GM18867 (cell line): ENCODE data around the gene MLPH.
A peak's percentile ranks its signal among the peaks of the same experiment; 100 is the strongest.

Experiments
- ATAC-seq: cut with Tn5 transposase; IDR thresholded peaks from one replicate; pipeline ENCODE4 v1.9.1; 2021; ENCODE audit warnings: mild to moderate bottlenecking, moderate library complexity; ENCODE audit not compliant: unreplicated experiment

The MLPH gene

DNA sequence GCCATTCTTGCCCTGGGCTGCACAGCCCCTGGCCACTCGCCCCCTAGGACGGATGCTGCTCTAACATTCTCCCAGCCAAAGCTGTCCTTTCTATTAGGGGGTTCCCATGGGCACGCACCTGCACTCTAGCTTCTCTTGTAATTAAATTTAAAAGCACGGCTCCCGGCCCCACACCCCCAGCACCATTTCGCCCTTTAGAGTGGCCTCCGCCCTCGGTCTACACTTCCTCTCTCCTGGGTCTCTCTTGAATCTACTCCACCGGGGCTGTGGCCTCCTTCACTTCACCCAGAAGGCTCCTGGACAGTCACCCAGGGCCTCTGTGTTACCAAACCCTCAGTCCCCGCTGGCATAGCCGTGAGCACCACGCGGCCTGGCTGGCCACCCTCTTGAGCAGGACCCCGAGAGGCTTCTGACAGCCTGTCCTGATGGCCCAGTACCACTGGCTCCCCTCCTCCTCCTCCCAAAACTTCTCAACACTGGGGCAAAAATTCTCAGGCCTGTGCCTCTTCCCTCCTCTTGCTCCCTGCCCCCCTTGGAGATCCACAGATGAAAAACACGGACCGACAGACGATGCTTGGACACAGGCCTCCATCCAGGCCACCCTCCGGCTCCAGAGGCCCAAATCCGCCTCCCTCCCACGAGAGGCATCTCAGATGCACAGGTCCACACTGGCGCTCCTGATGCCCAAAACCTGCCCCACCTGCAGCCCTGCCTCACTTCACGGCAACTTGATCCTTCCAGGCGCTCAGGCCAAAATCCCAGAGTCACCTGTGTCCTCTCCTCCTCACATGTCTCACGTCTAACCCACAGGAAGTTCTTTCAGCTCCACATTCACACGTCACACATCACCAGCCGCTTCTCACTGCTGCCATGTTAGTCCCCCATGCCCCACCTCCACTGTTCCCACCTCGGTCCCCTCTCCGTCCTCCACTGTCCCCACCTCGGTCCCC lies 110.4 kb downstream of the MLPH start:
- no peak for ATAC-seq

DNA sequence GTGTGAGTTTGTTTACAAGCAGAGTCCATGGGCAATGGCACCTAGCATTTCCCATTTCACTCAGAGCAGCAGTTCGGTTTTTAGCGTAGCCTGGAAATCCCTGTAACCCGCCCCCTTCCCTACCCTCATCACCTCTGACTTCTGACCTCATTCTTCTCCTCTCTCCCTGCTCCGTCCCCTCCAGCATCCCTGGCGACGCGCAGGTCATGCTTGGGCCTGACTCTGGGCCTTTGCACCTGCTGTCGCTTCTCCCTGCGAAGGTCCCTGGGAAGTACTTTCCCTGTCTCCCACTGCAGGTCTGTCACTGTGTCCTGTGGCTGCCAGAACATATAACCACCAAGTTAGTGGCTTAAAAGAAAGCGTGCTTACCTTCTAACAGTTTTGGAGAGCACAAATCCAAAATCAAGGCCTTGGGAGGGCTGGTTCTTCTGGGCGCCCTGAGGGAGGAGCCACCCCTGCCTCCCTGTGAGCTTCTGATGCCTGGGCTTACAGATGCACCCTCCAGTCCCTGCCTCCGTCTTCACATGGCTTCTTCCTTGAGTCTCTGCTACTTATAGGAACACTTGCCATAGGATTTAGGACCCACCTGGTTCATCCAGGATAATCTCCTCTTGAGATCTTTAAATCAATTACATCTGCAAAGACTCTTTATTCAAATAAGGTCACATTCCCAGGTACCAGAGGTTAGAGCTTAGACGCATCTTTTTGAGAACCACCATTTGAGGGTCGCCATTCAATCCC lies 111.6 kb downstream of the MLPH start:
- no peak for ATAC-seq

- ATAC-seq = no peak
Measured at GRCh38 chr2:237599465-237600110, 112.5 kb downstream of the MLPH start.

DNA sequence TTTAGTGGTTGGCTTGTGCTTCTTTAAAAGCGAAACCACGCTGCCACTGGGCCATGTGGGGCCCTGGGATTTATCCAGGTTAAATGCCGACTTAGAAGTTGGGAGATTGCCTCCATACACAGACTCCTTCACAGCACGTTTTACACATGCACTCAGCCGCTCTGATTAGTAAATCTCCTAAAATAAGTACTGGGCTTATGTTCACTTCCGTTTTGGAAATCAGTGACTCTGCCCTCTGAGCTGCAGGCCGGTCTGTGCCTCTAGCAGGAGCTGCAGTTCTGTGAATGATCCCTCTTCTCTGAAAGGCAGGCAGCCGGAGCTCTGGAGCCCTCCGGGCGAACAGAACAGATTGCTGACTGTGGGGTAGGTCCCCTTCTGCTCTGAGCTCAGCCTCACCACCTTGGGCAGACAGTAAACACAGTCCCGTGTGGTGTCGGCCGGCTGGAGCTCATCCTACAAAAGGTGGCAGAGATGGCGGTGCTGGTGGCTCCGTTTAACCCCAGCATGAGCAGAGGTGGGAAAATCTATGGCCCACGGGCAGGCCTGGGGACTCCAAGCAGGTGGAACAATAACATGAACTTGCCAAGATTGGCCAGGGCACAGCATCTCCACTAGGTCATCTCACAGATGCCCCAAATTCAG lies 113.3 kb downstream of the MLPH start:
- ATAC-seq = no peak

- no peak for ATAC-seq
Measured at GRCh38 chr2:237601453-237602116, 114.5 kb downstream of the MLPH start.

GRCh38 chr2:237602409-237602808 lies 115.4 kb downstream of the MLPH start:
- no peak for ATAC-seq

DNA sequence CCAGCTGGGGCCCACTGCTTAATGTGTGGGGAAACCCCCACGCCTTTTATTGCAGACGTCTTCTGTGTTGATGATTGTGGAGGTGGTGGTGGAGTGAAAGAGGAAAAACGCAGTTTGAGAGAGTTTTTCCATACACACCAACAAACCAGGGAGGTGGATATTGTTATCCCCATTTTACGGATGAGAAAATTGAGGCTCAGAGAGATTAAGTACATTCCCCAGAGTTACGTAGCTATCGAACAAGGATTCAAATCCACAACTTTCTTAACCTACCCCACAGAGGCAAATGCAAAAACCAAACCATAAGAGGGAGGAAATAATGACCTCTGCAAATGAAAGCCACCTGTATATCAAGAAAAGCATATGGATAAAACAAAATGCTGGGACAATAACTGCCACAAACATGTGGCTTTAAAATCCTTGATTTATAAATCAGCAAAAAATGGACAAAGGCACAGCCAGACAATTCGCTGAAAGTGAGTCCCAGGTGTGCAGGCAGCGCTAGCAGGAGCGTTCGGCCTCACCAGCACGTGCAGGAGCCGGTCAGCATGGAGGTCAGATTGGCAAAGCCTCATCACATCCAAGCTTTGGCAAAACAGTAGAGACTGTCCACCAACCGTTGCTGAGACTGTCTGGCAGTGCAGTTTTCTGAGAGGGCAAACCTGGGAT lies 116.1 kb downstream of the MLPH start:
- ATAC-seq = no peak

- peak; percentile 51 for ATAC-seq
Measured at GRCh38 chr2:237603718-237604362, 116.8 kb downstream of the MLPH start.

GRCh38 chr2:237604391-237604790 lies 117.3 kb downstream of the MLPH start:
- no peak for ATAC-seq
